ENCODE results near the gene TRAPPC4.

- TF ChIP-seq CTCF (IDR thresholded peaks at IDR 0.05), result no peak
- TF ChIP-seq POLR2A (IDR thresholded peaks at IDR 0.05), result no peak
These were observed 46.9 kb upstream of the TRAPPC4 start, which contains the start of gene FOXR1 for GRCh38 chr11:118971646-118972045.

All from testis (tissue), 2 donors.